Erythroblast (primary cell): ENCODE data around the gene RASA3.

Source experiments
- GATA1 ChIP-seq: IDR thresholded peaks from 2 replicates; pipeline ENCODE4 v1.6.1; 2011; ENCODE audit warnings: low read depth, mild to moderate bottlenecking, control low read depth, low read length, moderate library complexity
- POLR2A ChIP-seq: IDR thresholded peaks from 2 replicates; pipeline ENCODE4 v1.6.1; 2011; ENCODE audit warnings: mild to moderate bottlenecking, low read length

GRCh38 chr13:114054830-114055439, 77.5 kb downstream of the RASA3 start:
- TF ChIP-seq POLR2A (no peak), GATA1 (no peak)
